Activated gamma-delta T cell treated with Interleukin-2 at 50 U/mL for 16 hours (primary cell): ENCODE results near the gene STEAP3.

ENCODE experiments used
- DNase-seq: peaks from one replicate; pipeline ENCODE4 v3.0.0-alpha.2; 2020

STEAP3 gene

GRCh38 chr2:119198240-119198840 is 25.3 kb upstream of the STEAP3 start:
- no peak for DNase-seq

GRCh38 chr2:119201815-119202214 is 21.8 kb upstream of the STEAP3 start:
- DNase-seq: no peak

GRCh38 chr2:119202610-119203310 is 20.9 kb upstream of the STEAP3 start:
- no peak for DNase-seq

GRCh38 chr2:119204525-119204924 is 19.1 kb upstream of the STEAP3 start:
- no peak for DNase-seq

- DNase-seq: no peak
Measured at GRCh38 chr2:119205001-119205706, 18.5 kb upstream of the STEAP3 start.

- DNase-seq: no peak
Measured at GRCh38 chr2:119206201-119206600, 17.4 kb upstream of the STEAP3 start.

- no peak for DNase-seq
Measured at GRCh38 chr2:119207447-119207846, 16.2 kb upstream of the STEAP3 start.

GRCh38 chr2:119208791-119209203 is 14.8 kb upstream of the STEAP3 start:
- no peak for DNase-seq

- DNase-seq: no peak
Measured at GRCh38 chr2:119212139-119212800, 11.4 kb upstream of the STEAP3 start.

GRCh38 chr2:119214453-119215037 is 9.1 kb upstream of the STEAP3 start:
- DNase-seq: no peak

- DNase-seq: no peak
Measured at GRCh38 chr2:119216994-119217393, 6.6 kb upstream of the STEAP3 start.

- DNase-seq: no peak
Measured at GRCh38 chr2:119218478-119219064, 5.1 kb upstream of the STEAP3 start.

GRCh38 chr2:119219873-119220272 is 3.8 kb upstream of the STEAP3 start:
- no peak for DNase-seq

GRCh38 chr2:119220720-119221301 is 2.8 kb upstream of the STEAP3 start:
- no peak for DNase-seq

- no peak for DNase-seq
Measured at GRCh38 chr2:119221609-119222008, 2.0 kb upstream of the STEAP3 start.

GRCh38 chr2:119222213-119222612 is 1.4 kb upstream of the STEAP3 start:
- no peak for DNase-seq

GRCh38 chr2:119222863-119223520 is 642 bp upstream of the STEAP3 start:
- no peak for DNase-seq

GRCh38 chr2:119224391-119225104 is 914 bp downstream of the STEAP3 start:
- no peak for DNase-seq

- DNase-seq: no peak
Measured at GRCh38 chr2:119225105-119225865, 1.7 kb downstream of the STEAP3 start.

GRCh38 chr2:119225926-119226325 is 2.3 kb downstream of the STEAP3 start:
- no peak for DNase-seq
